Measurements from ENCODE around the gene ERICH6B.

DNA sequence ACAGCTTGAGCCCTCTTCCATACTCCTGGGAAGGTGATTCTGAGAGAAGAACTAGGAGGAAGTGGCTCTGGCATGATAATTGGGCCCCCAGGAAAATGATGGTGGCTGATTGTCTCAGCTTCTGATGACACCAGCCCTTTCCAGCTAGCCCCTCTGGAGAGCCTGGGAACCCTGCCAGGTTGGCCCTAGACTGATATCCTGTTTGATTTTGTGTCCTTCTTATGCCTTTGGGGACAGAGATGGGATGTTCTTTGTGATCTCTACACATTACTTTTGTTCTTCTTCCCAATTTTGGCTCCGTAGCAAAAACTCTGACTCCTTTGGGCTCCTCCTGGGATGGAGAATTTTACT lies 39.7 kb downstream of the ERICH6B start:
- TF ChIP-seq YY1 (IDR thresholded peaks at IDR 0.05; ENCODE audit: insufficient read depth, insufficient read length): no peak
- TF ChIP-seq SUZ12 (IDR thresholded peaks at IDR 0.05; ENCODE audit: extremely low read depth, insufficient read depth, insufficient read length): no peak
- no peak for TF ChIP-seq ZNF274 (IDR thresholded peaks at IDR 0.05; ENCODE audit: low read depth, low read length)
